Spleen (tissue), 7 donors: ENCODE data around the gene ARHGAP5.

Experiments used
- POLR2AphosphoS5 ChIP-seq, 3 donors: sonication (generic); formaldehyde crosslinking; IDR thresholded peaks; one replicate each; pipeline ENCODE4 v1.5.1; 2017; ENCODE audit warnings: antibody characterized with exemption in 3 of 3
- TF ChIP-seq, protein P1 (sequence below), 11 experiments: fragments of 200-600 bp in 7 of 11; fragments of 450-650 bp in 4 of 11; sonication (generic) in 4 of 11; IDR thresholded peaks in 8 of 11; conservative IDR thresholded peaks in 3 of 11; 1 replicate in 7 of 11; 2 replicates in 4 of 11; pipeline versions ENCODE4 v1.4.0 to v1.8.0; 2016 to 2021; ENCODE audit warnings: antibody characterized with exemption in 11 of 11, inconsistent platforms in 4 of 11, mild to moderate bottlenecking in 1 of 11
- donor health status: DM: no; HTN: no; CAD: no; lungs with moderate emphysema.
- donor health status: DM: no; HTN: no; CAD: no.
- donor health status: DM: no; HTN: no; CAD: no.

DNA sequence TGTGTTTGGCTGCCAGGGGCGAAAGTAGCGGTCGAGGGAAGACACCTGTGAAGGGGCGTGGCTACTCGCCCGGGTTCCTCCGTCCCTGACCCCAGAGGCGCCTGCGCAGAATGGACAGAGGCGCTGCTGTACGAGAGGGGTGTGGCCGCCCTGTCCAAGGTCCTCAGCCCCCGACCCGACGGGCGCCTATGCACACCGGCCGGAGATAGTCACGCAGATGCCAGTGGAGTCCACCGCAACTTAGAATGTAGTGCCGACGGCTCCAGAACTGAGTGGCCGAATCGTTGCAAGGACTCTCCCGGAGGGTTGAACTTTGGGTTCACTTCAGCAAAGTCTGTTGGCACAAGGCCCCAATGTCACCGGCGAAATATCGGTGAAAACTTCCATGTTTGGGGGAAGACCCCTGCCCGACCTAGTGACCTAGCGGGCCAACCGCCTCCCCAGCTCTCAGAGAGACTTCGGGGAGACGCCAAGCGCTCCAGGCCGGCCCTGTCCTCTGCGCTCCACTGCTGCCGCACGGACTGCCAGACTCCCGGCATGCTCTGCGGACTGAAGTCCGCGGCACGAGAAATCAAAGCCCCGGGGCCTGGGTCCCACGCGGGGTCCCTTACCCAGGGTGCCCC, 124.2 kb downstream of the ARHGAP5 start:
- peak; percentile 80 to 91 (median 86) for TF ChIP-seq POLR2AphosphoS5 (IDR thresholded peaks at IDR 0.05)
- TF ChIP-seq, protein P1, sequence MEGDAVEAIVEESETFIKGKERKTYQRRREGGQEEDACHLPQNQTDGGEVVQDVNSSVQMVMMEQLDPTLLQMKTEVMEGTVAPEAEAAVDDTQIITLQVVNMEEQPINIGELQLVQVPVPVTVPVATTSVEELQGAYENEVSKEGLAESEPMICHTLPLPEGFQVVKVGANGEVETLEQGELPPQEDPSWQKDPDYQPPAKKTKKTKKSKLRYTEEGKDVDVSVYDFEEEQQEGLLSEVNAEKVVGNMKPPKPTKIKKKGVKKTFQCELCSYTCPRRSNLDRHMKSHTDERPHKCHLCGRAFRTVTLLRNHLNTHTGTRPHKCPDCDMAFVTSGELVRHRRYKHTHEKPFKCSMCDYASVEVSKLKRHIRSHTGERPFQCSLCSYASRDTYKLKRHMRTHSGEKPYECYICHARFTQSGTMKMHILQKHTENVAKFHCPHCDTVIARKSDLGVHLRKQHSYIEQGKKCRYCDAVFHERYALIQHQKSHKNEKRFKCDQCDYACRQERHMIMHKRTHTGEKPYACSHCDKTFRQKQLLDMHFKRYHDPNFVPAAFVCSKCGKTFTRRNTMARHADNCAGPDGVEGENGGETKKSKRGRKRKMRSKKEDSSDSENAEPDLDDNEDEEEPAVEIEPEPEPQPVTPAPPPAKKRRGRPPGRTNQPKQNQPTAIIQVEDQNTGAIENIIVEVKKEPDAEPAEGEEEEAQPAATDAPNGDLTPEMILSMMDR (IDR thresholded peaks at IDR 0.05 in 8 of 11, conservative IDR thresholded peaks at IDR 0.05 in 3 of 11): no peak
